SK-N-MC (cell line): ENCODE results near the gene B3GNT8.

Experiments
- EZH2 ChIP-seq: fragments of 200-600 bp; sonication (generic); IDR thresholded peaks from one replicate; pipeline ENCODE4 v1.6.1; 2017; ENCODE audit warnings: antibody characterized with exemption
- POLR2AphosphoS5 ChIP-seq: IDR thresholded peaks from 2 replicates; pipeline ENCODE4 v1.6.1; 2012; ENCODE audit warnings: mild to moderate bottlenecking, low read depth, low read length, borderline replicate concordance

DNA sequence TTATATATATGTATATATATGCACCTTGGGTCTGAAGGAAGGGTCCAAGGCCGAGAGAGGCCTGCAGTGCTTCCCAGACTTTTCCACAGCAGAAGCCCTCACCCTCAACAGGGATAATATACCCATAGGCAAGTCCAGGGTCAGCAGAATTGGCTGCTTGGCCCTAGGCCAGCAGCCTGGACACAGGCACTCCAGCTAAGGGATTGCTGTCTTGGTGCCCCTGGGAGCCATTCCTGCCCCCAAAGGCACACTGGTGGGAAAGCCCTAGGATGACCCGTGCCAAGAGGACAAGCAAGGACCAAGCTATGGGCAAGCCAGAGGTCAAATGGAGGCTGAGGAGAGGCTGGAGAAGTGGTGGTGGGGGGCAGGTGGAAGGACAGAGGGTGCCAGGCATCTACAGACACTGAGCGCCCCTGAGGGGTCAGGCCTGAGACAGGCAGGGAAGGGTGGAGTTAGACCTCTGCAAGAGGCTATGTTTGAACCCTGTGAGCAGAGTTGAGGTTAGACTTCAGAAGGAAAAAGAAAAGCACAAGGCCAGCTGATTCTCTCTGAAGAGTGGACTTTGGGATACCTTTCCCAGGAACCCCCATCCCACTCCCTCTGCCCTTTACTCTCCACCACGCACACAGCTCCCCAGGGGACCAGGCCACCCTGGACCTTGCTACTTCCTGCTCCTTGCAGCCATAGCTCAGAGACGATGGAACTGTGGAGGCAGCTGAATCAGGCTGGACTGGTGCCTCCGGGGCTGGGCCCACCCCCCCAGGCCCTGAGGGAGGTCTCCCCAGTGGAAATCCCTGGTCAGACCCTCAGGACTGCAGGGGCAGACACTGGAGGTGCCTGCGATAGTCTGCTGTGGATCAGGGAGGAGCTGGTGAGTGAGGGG, 15.5 kb upstream of the B3GNT8 start, which contains the start of gene ERICH4:
- no peak for TF ChIP-seq POLR2AphosphoS5
- no peak for TF ChIP-seq EZH2
